ENCODE results near the gene MRGPRX2. TPM values are rescaled to one million over a fixed set of nuclear protein-coding genes. Genes with fewer than 3 reads are reported as not detected.

MRGPRX2 gene
- total RNA-seq, 2 donors from 2014 or later, result not detected

DNA sequence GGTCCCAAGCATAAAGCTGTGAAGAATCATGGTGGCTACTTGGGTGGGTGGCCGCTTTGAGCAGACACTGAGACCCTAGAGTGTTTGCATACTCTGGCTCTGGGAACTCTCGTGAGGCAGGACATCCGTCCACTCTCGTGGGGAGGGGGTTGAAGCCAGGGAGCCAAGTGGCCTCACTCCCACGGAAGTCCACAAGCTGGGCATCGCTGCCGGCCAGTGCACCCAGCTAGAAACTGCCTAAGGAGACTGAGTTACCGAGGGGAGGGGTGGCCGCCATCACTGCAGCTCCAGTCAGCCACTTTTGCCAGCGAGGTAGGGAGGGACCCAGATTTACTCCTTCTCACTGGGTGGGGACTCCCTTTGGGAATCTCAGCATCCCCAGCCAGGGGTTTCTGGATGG, 20.5 kb downstream of the MRGPRX2 start:
- Histone ChIP-seq H3K27me3 (no peaks in the 10 kb centered on the region), H3K4me1 (no peaks in the 10 kb centered on the region), H3K9ac (ENCODE audit: low read depth in 2 of 2, low read length in 2 of 2) (no peak overlapping the region), H3K4me3 (no peak overlapping the region), H3K27ac (no peak overlapping the region), H3K9me3 (no peaks in the 10 kb centered on the region), H3K36me3 (no peaks in the 10 kb centered on the region)
- TF ChIP-seq, protein P1, sequence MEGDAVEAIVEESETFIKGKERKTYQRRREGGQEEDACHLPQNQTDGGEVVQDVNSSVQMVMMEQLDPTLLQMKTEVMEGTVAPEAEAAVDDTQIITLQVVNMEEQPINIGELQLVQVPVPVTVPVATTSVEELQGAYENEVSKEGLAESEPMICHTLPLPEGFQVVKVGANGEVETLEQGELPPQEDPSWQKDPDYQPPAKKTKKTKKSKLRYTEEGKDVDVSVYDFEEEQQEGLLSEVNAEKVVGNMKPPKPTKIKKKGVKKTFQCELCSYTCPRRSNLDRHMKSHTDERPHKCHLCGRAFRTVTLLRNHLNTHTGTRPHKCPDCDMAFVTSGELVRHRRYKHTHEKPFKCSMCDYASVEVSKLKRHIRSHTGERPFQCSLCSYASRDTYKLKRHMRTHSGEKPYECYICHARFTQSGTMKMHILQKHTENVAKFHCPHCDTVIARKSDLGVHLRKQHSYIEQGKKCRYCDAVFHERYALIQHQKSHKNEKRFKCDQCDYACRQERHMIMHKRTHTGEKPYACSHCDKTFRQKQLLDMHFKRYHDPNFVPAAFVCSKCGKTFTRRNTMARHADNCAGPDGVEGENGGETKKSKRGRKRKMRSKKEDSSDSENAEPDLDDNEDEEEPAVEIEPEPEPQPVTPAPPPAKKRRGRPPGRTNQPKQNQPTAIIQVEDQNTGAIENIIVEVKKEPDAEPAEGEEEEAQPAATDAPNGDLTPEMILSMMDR (IDR thresholded peaks at IDR 0.05), result no peak
- DNase-seq, result no peak
- intact Hi-C loops (cut with DNase I), result no loop called here

DNA sequence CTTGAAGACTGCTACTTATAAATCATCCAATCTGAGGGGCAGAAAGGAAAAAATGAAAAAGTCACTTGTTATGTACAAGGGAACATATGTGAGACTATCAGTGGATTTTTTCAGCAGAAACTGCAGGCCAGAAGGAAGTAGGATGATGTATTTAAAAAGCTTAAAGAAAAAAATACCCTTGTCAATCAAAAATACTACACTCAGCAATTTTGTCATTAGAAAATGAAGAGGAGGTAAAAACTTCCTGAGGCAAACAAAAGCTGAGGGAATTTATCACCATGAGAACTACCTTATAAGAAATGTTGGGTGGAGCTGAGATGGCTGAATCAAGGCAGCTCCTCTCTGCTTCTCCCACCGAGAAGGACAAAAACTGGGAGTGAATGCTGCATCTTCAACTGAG, 21.1 kb downstream of the MRGPRX2 start:
- H3K36me3 ChIP-seq, result no peaks in the 10 kb centered on the region
- no peaks in the 10 kb centered on the region for H3K27me3 ChIP-seq
- H3K4me3 ChIP-seq, result no peak overlapping the region
- no peaks in the 10 kb centered on the region for H3K9me3 ChIP-seq
- no peak overlapping the region for H3K9ac ChIP-seq (ENCODE audit: low read depth in 2 of 2, low read length in 2 of 2)
- H3K27ac ChIP-seq, result no peak overlapping the region
- no peaks in the 10 kb centered on the region for H3K4me1 ChIP-seq
- TF ChIP-seq, protein P1 (IDR thresholded peaks at IDR 0.05), result no peak
- DNase-seq, result no peak
- intact Hi-C loops (cut with DNase I), result loop anchor here (10.0 kb wide), 1 partner anchor 65 kb away; no protein-coding TSS in a partner anchor

DNA sequence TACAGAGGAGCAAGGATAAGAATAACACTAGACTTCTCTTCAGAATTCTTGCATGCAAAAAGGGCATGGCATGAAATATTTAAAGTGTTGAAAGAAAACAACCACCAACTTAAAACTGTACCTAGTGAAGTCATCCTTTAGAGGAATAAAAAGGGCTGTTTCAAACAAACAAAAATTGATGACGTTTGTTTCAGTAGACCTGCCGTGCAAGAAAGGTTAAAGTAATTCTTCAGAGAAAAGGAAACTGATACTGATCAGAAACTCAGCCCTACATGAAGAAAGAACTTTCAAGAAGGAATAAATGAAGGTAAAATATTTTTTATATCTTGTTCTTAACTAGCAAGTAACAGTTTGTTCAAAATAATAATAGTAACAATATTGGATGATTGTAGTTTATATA, 27.5 kb downstream of the MRGPRX2 start:
- TF ChIP-seq, protein P1 (IDR thresholded peaks at IDR 0.05), result no peak
- Histone ChIP-seq H3K4me1 (no peaks in the 10 kb centered on the region), H3K9ac (ENCODE audit: low read depth in 2 of 2, low read length in 2 of 2) (no peak overlapping the region), H3K36me3 (no peaks in the 10 kb centered on the region), H3K27ac (no peak overlapping the region), H3K9me3 (no peaks in the 10 kb centered on the region), H3K27me3 (no peaks in the 10 kb centered on the region), H3K4me3 (no peak overlapping the region)
- DNase-seq, result no peak
- intact Hi-C loops (cut with DNase I), result loop anchor here (10.0 kb wide), 1 partner anchor 58 kb away; no protein-coding TSS in a partner anchor

DNA sequence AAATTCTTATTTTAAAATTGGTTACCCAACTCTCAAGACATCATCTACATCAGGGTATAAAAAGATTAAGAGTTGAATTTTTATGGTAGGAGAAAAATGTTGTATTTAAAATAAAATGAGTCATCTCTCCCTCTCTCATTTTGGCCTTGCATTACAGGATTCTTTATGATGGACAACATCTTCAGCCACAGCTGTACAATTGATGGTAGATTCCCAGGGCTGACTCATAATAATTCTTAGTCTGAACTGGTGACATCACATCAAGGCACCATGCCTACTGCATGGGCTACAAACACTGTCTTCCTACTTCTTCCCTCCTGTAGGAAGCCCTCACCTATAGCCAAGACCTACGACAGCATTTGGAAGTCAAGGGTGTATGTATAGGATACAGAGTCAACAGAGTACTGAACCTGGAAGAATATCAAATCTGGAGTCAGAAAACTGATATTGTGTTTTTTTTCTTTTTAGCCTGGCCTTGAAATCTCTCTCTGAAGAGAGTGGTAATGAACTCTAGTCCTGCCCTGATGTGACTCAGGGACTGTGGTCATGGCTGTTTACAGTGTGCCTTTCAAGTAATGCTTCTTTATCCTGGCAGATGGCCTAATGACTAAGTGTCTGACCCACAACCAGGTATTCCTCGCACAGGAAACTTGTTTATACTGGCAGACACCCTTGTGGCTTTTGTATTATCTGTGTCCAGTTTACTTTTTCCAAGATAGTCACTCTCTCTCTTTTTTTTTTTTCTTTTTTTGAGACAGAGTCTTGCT, 32.5 kb downstream of the MRGPRX2 start:
- no peaks in the 10 kb centered on the region for H3K36me3 ChIP-seq
- H3K27me3 ChIP-seq, result no peaks in the 10 kb centered on the region
- H3K4me3 ChIP-seq, result no peak overlapping the region
- TF ChIP-seq, protein P1 (IDR thresholded peaks at IDR 0.05), result no peak
- H3K27ac ChIP-seq, result no peak overlapping the region
- no peaks in the 10 kb centered on the region for H3K4me1 ChIP-seq
- no peaks in the 10 kb centered on the region for H3K9me3 ChIP-seq
- no peak for DNase-seq
- H3K9ac ChIP-seq (ENCODE audit: low read depth in 2 of 2, low read length in 2 of 2), result no peak overlapping the region
- intact Hi-C loops (cut with DNase I), result no loop called here

DNA sequence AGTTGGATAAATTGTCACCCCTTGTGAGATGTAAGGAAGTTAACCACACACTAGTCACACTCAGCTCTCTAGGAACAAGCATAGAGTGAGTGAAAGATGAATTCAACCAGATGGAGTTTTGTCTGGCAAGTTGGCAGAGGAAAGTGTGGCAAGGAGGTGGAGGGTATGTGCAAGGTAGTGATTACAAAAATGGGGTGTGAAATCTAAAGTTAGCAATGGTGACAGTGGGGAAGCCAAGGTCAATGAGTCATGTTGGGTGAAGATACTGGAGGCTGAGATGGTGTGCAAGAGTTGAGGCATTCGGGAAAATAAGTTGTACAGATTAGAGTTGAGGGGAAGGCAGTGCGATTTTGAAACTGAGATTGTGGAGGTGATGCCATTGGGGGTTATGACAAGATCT, 33.7 kb downstream of the MRGPRX2 start:
- TF ChIP-seq, protein P1 (IDR thresholded peaks at IDR 0.05), result no peak
- Histone ChIP-seq H3K4me1 (no peaks in the 10 kb centered on the region), H3K27ac (no peak overlapping the region), H3K27me3 (no peaks in the 10 kb centered on the region), H3K36me3 (no peaks in the 10 kb centered on the region), H3K9me3 (no peaks in the 10 kb centered on the region), H3K9ac (ENCODE audit: low read depth in 2 of 2, low read length in 2 of 2) (no peak overlapping the region), H3K4me3 (no peak overlapping the region)
- DNase-seq, result no peak
- intact Hi-C loops (cut with DNase I), result no loop called here

Data from colonic mucosa (tissue), 4 donors.